ENCODE results near the gene SAA4. TPM values are rescaled to one million over a fixed set of nuclear protein-coding genes. Genes with fewer than 3 reads are reported as not detected.
"Not testable (repeated sequence)": the region's sequence is repeated elsewhere in the genome, so short reads cannot be mapped to it uniquely, and the experiment has no call there.

The SAA4 gene
- total RNA-seq, 1 donor from 2014 or later: not detected

- intact Hi-C loops (cut with micrococcal nuclease): loop anchor here (2.0 to 10.0 kb wide), 4 partner anchors 34 to 518 kb away; partner anchors contain the start of genes IGSF22 and TSG101
These were observed 10.6 kb upstream of the SAA4 start for GRCh38 chr11:18247191-18247581.

DNA sequence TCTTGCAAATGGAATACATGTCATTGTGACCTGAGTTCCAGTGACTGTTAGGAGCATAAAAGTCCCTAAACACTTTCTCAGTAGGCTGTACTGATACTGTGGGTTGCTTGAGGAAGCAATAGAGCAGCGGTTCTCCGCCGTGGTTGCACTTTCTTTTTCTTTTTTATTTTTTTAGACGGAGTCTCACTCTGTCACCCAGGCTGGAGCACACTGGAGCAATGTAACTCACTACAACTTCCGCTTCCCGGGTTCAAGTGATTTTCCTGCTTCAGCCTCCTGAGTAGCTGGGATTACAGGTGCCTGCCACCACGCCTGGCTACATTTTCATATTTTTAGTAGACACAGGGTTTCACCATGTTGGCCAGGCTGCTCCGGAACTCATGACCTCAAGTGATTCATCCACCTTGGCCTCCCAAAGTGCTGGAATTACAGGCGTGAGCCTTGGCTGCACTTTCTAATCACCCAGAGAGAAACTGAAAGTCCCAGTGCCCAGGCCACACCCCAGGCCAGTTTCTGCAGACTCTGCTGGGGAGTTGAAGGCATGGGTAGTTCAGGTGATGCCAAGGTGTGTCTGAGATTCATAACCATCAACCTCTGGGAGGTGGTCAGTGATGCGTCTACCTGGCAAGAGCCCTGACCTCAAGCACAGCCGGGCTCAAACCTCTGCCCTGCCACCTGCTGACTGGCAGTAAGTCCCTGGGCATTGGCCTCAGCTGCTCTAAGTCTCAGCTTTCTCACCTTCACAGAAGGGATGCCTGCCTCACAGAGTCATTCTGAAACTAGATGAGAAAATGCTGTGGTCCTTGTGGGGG, 10.0 kb upstream of the SAA4 start:
- intact Hi-C loops (cut with micrococcal nuclease): loop anchor here (1.0 to 10.0 kb wide), 6 partner anchors 34 to 518 kb away; partner anchors contain the start of genes GTF2H1, HPS5, IGSF22 and SPTY2D1

- intact Hi-C loops (cut with micrococcal nuclease): loop anchor here (10.0 kb wide), 3 partner anchors 279 to 519 kb away; partner anchors contain the start of genes IGSF22 and TSG101
These were observed 8.8 kb upstream of the SAA4 start for GRCh38 chr11:18245396-18245795.

- intact Hi-C loops (cut with micrococcal nuclease): loop anchor here (1.0 to 10.0 kb wide), 4 partner anchors 152 to 521 kb away; partner anchors contain the start of genes IGSF22 and TSG101
These were observed 7.3 kb upstream of the SAA4 start for GRCh38 chr11:18243783-18244362.

GRCh38 chr11:18239655-18240054, 3.1 kb upstream of the SAA4 start:
- intact Hi-C loops (cut with micrococcal nuclease): loop anchor here (10.0 kb wide), 3 partner anchors 285 to 525 kb away; partner anchors contain the start of genes IGSF22 and TSG101

GRCh38 chr11:18235394-18236334, 938 bp downstream of the SAA4 start:
- intact Hi-C loops (cut with micrococcal nuclease): no loop called here

GRCh38 chr11:18233912-18234311, 2.7 kb downstream of the SAA4 start:
- intact Hi-C loops (cut with micrococcal nuclease): no loop called here

GRCh38 chr11:18230859-18231258, 5.7 kb downstream of the SAA4 start:
- intact Hi-C loops (cut with micrococcal nuclease): no loop called here

DNA sequence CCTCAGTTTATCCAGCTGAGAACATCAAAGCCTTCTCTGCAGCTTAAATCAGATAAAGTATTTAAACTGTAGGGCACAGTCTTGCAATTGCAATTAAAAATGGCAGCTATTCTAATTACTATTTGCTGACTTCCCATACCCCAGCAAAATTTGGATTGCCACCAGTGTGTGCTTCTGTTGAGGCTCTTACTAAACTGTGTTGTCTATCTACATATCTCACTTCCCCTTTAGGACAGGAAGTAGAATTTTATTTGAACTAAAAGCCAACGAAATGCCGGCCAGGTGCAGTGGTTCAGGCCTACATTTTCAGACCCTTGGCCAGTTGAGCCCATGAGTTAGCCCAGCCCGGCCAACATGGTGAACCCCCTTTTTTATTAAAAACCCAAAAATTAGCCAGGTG, 7.1 kb downstream of the SAA4 start:
- intact Hi-C loops (cut with micrococcal nuclease): no loop called here

DNA sequence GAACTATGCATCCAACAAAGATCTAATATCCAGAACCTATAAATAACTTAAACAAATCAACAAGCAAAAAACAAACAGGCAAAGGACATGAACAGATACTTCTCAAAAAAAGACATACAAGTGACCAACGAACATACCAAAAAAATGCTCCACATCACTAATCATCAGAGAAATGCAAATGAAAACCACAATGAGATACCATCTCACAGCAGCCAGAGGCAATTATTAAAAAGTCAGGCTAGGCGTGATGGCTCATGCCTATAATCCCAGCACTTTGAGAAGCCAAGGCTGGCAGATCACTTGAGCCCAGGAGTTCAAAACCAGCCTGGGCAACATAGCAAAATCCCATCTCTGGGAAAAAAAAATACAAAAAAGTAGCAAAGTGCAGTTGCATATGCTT, 10.7 kb downstream of the SAA4 start:
- intact Hi-C loops (cut with micrococcal nuclease): no loop called here

- intact Hi-C loops (cut with micrococcal nuclease): no loop called here
These were observed 12.8 kb downstream of the SAA4 start for GRCh38 chr11:18223591-18224387.

DNA sequence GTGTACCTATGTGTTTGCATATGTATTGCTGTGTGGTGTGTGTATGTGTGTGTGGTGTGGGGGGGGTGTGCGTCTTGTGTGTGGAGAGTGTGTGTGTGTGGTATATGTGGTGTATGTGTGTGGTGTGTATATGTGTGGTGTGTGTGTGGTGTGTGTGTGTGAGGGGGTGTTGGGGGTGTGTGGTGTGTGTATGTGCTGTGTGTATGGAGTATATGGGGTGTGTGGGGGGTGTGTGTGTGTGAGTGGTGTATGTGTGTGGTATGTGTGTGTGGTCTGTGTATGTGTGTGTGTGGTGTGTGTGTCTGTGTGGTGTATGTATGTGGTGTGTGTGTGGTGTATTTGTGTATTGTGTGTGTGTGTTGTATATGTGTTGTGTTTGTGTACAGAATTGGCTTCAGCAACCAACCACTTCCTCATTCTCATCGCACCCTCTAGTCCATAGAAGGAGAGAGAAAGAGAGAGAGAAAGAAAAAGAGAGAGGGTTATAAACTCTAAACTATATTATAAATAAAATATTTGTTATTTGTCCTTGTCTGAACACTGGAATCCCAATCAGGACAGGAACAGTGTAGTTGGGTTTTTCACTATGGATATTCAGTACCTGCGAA, 13.7 kb downstream of the SAA4 start:
- intact Hi-C loops (cut with micrococcal nuclease): no loop called here

- intact Hi-C loops (cut with micrococcal nuclease): no loop called here
These were observed 15.2 kb downstream of the SAA4 start for GRCh38 chr11:18221274-18221876.

DNA sequence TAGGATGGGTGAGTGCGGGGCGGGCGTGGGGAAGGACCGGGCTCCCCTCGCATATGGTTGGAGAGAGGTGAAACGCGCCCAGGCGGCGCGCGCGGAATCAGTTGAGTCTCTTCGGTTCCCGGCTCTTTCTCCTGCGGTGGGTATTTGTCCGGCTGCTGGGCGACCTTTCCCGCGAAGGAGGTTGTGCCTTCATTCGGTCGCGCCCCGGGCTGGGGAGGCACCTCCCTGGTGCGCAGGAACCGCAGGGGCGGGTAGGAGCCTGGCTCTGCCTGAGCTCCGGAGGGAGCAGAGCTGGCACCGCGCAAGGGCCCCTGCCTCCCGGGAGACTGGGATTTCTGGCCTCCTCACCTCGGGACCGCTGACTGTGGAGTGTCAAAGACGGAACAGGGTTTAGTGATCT, 27.5 kb downstream of the SAA4 start:
- intact Hi-C loops (cut with micrococcal nuclease): loop anchor here (5.0 kb wide), 1 partner anchor 92 kb away; no protein-coding TSS in a partner anchor

DNA sequence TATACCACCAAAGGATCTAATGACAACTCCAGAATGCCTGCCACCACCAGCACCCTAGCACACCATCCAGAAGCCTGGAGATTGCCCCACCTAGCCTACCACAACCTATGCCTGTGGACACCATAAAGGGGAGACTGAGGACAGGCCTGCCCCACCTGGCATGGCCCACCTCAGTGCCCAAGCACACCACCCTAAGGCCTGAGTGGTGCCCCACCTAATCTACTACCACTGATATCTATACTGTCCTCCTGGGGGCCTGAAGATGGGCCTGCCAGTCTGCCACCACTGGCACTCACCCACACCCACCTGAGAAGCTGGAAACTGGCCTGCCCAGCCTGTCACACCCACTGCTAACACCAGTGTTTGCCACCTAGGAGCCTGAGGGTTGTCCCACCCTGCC, 31.8 kb downstream of the SAA4 start:
- intact Hi-C loops (cut with micrococcal nuclease): loop anchor here (5.0 kb wide), 1 partner anchor 87 kb away; no protein-coding TSS in a partner anchor

- intact Hi-C loops (cut with micrococcal nuclease): no loop called here
These were observed 32.4 kb downstream of the SAA4 start for GRCh38 chr11:18204220-18204619.

GRCh38 chr11:18203723-18204122, 32.9 kb downstream of the SAA4 start:
- intact Hi-C loops (cut with micrococcal nuclease): no loop called here

GRCh38 chr11:18197738-18198137, 38.9 kb downstream of the SAA4 start:
- intact Hi-C loops (cut with micrococcal nuclease): not testable (repeated sequence)

- intact Hi-C loops (cut with micrococcal nuclease): no loop called here
These were observed 40.1 kb downstream of the SAA4 start for GRCh38 chr11:18196532-18196931.

- intact Hi-C loops (cut with micrococcal nuclease): no loop called here
These were observed 43.6 kb downstream of the SAA4 start for GRCh38 chr11:18193010-18193409.

Data from T-helper 2 cell treated with Interferon-gamma antibody and Interleukin-4, amounts not matched to agents 100 ng/mL and 5 ng/mL, for 36 hours (primary cell).